HCT116 (cell line): ENCODE measurements around the gene IMMP2L. TPM values are rescaled to one million over a fixed set of nuclear protein-coding genes. Genes with fewer than 3 reads are reported as not detected.

ENCODE experiments used
- ATAC-seq: fragments of 200-7000 bp; cut with Tn5 transposase; 2 replicates; pipeline ENCODE4 v1.9.1; 2020; ENCODE audit warnings: mild to moderate bottlenecking, moderate library complexity
- BruUV-seq: library from RNA; stranded (reverse); fragments of 400-500 nt; replicated peaks from 2 replicates; lab custom pipeline; 2021; lab: Mats Ljungman, UMichigan
- CTCF ChIA-PET: fragments of 300-600 bp; sonication (Branson Sonifier 250); formaldehyde crosslinking; loops from one replicate; lab custom pipeline; 2021; ENCODE audit warnings: antibody characterized with exemption; lab: Charles Lee
- POLR2A ChIA-PET: fragments of 300-600, 350-600 bp; sonication (Branson Sonifier 250); formaldehyde crosslinking; loops from one replicate; lab custom pipeline; 2021; ENCODE audit warnings: antibody characterized with exemption; lab: Charles Lee
- RAD21 ChIA-PET, 2 experiments: fragments of 300-600 bp; sonication (Branson Sonifier 250); formaldehyde crosslinking; loops; one replicate each; lab custom pipeline; 2023; ENCODE audit warnings: low total read pairs in 2 of 2; ENCODE audit not compliant: uncharacterized antibody in 2 of 2, unreplicated experiment in 2 of 2, low non-redundant PET in 1 of 2; lab: Charles Lee
- DNase-seq: peaks from one replicate; pipeline ENCODE4 v3.0.0-alpha.2; 2010; ENCODE audit warnings: low read depth, low spot score
- H2AFZ ChIP-seq: fragments of 200-600 bp; shearing (Covaris generic), sonication (generic); 2 replicates; pipeline ENCODE4 v1.6.1; 2017; ENCODE audit warnings: low read depth, mixed run types, mixed read lengths, antibody characterized with exemption, low read length; ENCODE audit not compliant: poor library complexity, severe bottlenecking
- H3K27ac ChIP-seq: 2 replicates; pipeline ENCODE4 v1.5.1; 2012; ENCODE audit warnings: low read depth, low read length
- H3K27me3 ChIP-seq: fragments of 200-600 bp; sonication (generic); 2 replicates; pipeline ENCODE4 v1.6.1; 2016; ENCODE audit warnings: mixed run types, low read length, mixed read lengths; ENCODE audit not compliant: insufficient read depth
- H3K36me3 ChIP-seq, 2 experiments: fragments of 200-500 bp in 1 of 2; fragments of 200-600 bp in 1 of 2; sonication (Bioruptor generic) in 1 of 2; sonication (generic) in 1 of 2; 2 replicates each; pipeline versions ENCODE4 v1.5.1 to v1.6.1; 2014 to 2016; ENCODE audit warnings: low read length in 2 of 2, inconsistent platforms in 1 of 2, mixed read lengths in 1 of 2, mixed run types in 1 of 2; ENCODE audit not compliant: insufficient read depth in 2 of 2, control insufficient read depth in 1 of 2
- H3K4me1 ChIP-seq, 2 experiments: fragments of 200-600 bp in 1 of 2; sonication (generic) in 1 of 2; 2 replicates each; pipeline versions ENCODE4 v1.5.1 to v1.6.1; 2012 to 2017; ENCODE audit warnings: low read length in 2 of 2, inconsistent platforms in 1 of 2, mild to moderate bottlenecking in 1 of 2, mixed read lengths in 1 of 2, mixed run types in 1 of 2, moderate library complexity in 1 of 2; ENCODE audit not compliant: insufficient read depth in 2 of 2, control insufficient read depth in 1 of 2
- H3K4me2 ChIP-seq: fragments of 200-600 bp; sonication (generic); 2 replicates; pipeline ENCODE4 v1.6.1; 2017; ENCODE audit warnings: mixed run types, low read length, mixed read lengths
- H3K4me3 ChIP-seq, 2 experiments: fragments of 200-600 bp in 1 of 2; sonication (generic) in 1 of 2; replicated peaks in 1 of 2; 2 replicates each; pipeline ENCODE4 v1.5.1; 2011 to 2016; ENCODE audit warnings: low read length in 2 of 2, control low read depth in 1 of 2, low read depth in 1 of 2, mild to moderate bottlenecking in 1 of 2, mixed read lengths in 1 of 2, mixed run types in 1 of 2
- H3K79me2 ChIP-seq: fragments of 200-600 bp; sonication (generic); 2 replicates; pipeline ENCODE4 v1.6.1; 2017; ENCODE audit warnings: mild to moderate bottlenecking, mixed run types, low read length, moderate library complexity, mixed read lengths; ENCODE audit not compliant: insufficient read depth
- H3K9ac ChIP-seq: fragments of 200-600 bp; sonication (generic); 2 replicates; pipeline ENCODE4 v1.6.1; 2016; ENCODE audit warnings: low read length, mixed read lengths
- H3K9me2 ChIP-seq: fragments of 200-600 bp; sonication (generic), shearing (Covaris generic); 2 replicates; pipeline ENCODE4 v1.6.1; 2017; ENCODE audit warnings: mixed run types, mild to moderate bottlenecking, moderate library complexity; ENCODE audit not compliant: insufficient read depth
- H3K9me3 ChIP-seq, 2 experiments: fragments of 200-500 bp in 1 of 2; fragments of 200-600 bp in 1 of 2; sonication (Bioruptor generic) in 1 of 2; sonication (generic) in 1 of 2; 2 replicates each; pipeline ENCODE4 v1.6.1; 2014 to 2017; ENCODE audit warnings: low read length in 2 of 2, mixed read lengths in 2 of 2, inconsistent platforms in 1 of 2, low read depth in 1 of 2, mild to moderate bottlenecking in 1 of 2, mixed run types in 1 of 2, moderate library complexity in 1 of 2; ENCODE audit not compliant: control insufficient read depth in 1 of 2, insufficient read depth in 1 of 2
- H4K20me1 ChIP-seq: fragments of 200-600 bp; sonication (generic), shearing (Covaris generic); 2 replicates; pipeline ENCODE4 v1.6.1; 2017; ENCODE audit warnings: mixed run types, mild to moderate bottlenecking, moderate library complexity; ENCODE audit not compliant: insufficient read depth
- CTCF ChIP-seq, 3 experiments: fragments of 200-600 bp in 1 of 3; sonication (generic) in 1 of 3; IDR thresholded peaks in 2 of 3; conservative IDR thresholded peaks in 1 of 3; 2 replicates each; pipeline ENCODE4 v1.5.1; 2012 to 2017; ENCODE audit warnings: low read depth in 2 of 3, low read length in 2 of 3, antibody characterized with exemption in 1 of 3, borderline replicate concordance in 1 of 3, control low read depth in 1 of 3, mild to moderate bottlenecking in 1 of 3, mixed read lengths in 1 of 3, mixed run types in 1 of 3, moderate library complexity in 1 of 3; ENCODE audit not compliant: insufficient read depth in 1 of 3
- ELF1 ChIP-seq: IDR thresholded peaks from 2 replicates; pipeline ENCODE4 v1.6.1; 2012; ENCODE audit warnings: low read depth, borderline replicate concordance
- EZH2phosphoT487 ChIP-seq: fragments of 200-600 bp; IDR thresholded peaks from 2 replicates; pipeline ENCODE4 v1.6.1; 2018; ENCODE audit warnings: antibody characterized with exemption, borderline replicate concordance
- FOSL1 ChIP-seq: IDR thresholded peaks from 2 replicates; pipeline ENCODE4 v1.6.1; 2012; ENCODE audit warnings: low read depth
- JUND ChIP-seq: IDR thresholded peaks from 2 replicates; pipeline ENCODE4 v1.6.1; 2012
- MAX ChIP-seq: IDR thresholded peaks from 2 replicates; pipeline ENCODE4 v1.6.1; 2012
- POLR2AphosphoS5 ChIP-seq: IDR thresholded peaks from 2 replicates; pipeline ENCODE4 v1.6.1; 2011; ENCODE audit warnings: mild to moderate bottlenecking, low read depth, low read length, moderate library complexity
- SIN3A ChIP-seq: IDR thresholded peaks from 2 replicates; pipeline ENCODE4 v1.6.1; 2012; ENCODE audit warnings: low read depth
- SRF ChIP-seq: IDR thresholded peaks from 2 replicates; pipeline ENCODE4 v1.6.1; 2012; ENCODE audit warnings: low read depth
- TCF7L2 ChIP-seq: IDR thresholded peaks from 2 replicates; pipeline ENCODE4 v1.7.0; 2011; ENCODE audit warnings: borderline replicate concordance, inconsistent platforms; ENCODE audit not compliant: insufficient read depth, insufficient read length; ENCODE audit errors: extremely low read depth
- ZFX ChIP-seq: fragments of 450-650 bp; IDR thresholded peaks from 2 replicates; pipeline ENCODE4 v1.6.1; 2017
- intact Hi-C: fragments of 100-400 bp; cut with micrococcal nuclease; formaldehyde crosslinking; loops from 2 replicates; pipeline ENCODE4 v1.10.0; 2022
- total RNA-seq: library from RNA; stranded (reverse); gene quantifications from one replicate; pipeline ENCODE4 v1.2.1, GENCODE V29; 2021; ENCODE audit not compliant: unreplicated experiment

Gene IMMP2L
- total RNA-seq, 1 experiment from 2014 or later, result 21.1 TPM

GRCh38 chr7:110718503-110719205 lies 843.6 kb downstream of the IMMP2L start:
- H3K9me2 ChIP-seq, result no peaks in the 10 kb centered on the region
- H3K4me3 ChIP-seq, result no peak overlapping the region
- no peaks in the 10 kb centered on the region for H4K20me1 ChIP-seq
- H3K9me3 ChIP-seq, result no peaks in the 10 kb centered on the region
- no peaks in the 10 kb centered on the region for H3K36me3 ChIP-seq
- H3K79me2 ChIP-seq, result no peaks in the 10 kb centered on the region
- RAD21 ChIA-PET, result no interaction called here
- TF ChIP-seq FOSL1, result no peak
- no peak for TF ChIP-seq TCF7L2
- no peak for TF ChIP-seq CTCF (IDR thresholded peaks at IDR 0.05 in 2 of 3, conservative IDR thresholded peaks at IDR 0.05 in 1 of 3; ENCODE audit: borderline replicate concordance in 1 of 3, insufficient read depth in 1 of 3, low read depth in 2 of 3, low read length in 2 of 3)
- no peak for TF ChIP-seq EZH2phosphoT487
- no peak for TF ChIP-seq ZFX
- H3K27ac ChIP-seq, result no peak overlapping the region
- no peak overlapping the region for H3K4me2 ChIP-seq
- no peaks in the 10 kb centered on the region for H3K4me1 ChIP-seq
- CTCF ChIA-PET, result no interaction called here
- no TSS peak for BruUV-seq
- no peak overlapping the region for H3K9ac ChIP-seq
- ATAC-seq (no peak), DNase-seq (no peak)
- POLR2A ChIA-PET, result no interaction called here
- intact Hi-C loops, result no loop called here
- H3K27me3 ChIP-seq, result no peaks in the 10 kb centered on the region
- H2AFZ ChIP-seq, result no peak overlapping the region

GRCh38 chr7:110704225-110704624 lies 858.1 kb downstream of the IMMP2L start:
- no peak overlapping the region for H3K27ac ChIP-seq
- no peaks in the 10 kb centered on the region for H3K27me3 ChIP-seq
- no peak overlapping the region for H3K4me2 ChIP-seq
- RAD21 ChIA-PET, result no interaction called here
- no peak overlapping the region for H3K4me3 ChIP-seq
- no peak for ATAC-seq
- H3K9me2 ChIP-seq, result no peaks in the 10 kb centered on the region
- no peak overlapping the region for H3K9ac ChIP-seq
- no peak for DNase-seq
- H3K79me2 ChIP-seq, result no peaks in the 10 kb centered on the region
- no peak overlapping the region for H2AFZ ChIP-seq
- no peaks in the 10 kb centered on the region for H3K36me3 ChIP-seq
- intact Hi-C loops, result no loop called here
- CTCF ChIA-PET, result no interaction called here
- POLR2A ChIA-PET, result no interaction called here
- no peaks in the 10 kb centered on the region for H3K4me1 ChIP-seq
- TF ChIP-seq SRF (no peak), JUND (no peak), MAX (no peak), FOSL1 (no peak), CTCF (IDR thresholded peaks at IDR 0.05 in 2 of 3, conservative IDR thresholded peaks at IDR 0.05 in 1 of 3; ENCODE audit: borderline replicate concordance in 1 of 3, insufficient read depth in 1 of 3, low read depth in 2 of 3, low read length in 2 of 3) (no peak), POLR2AphosphoS5 (no peak), ELF1 (no peak), SIN3A (no peak)
- TF ChIP-seq, all 23 proteins: peak for 0
- no TSS peak for BruUV-seq
- Histone ChIP-seq H3K9me3 (no peaks in the 10 kb centered on the region), H4K20me1 (no peaks in the 10 kb centered on the region)
